MM.1S (cell line): Measurements from ENCODE around the gene FOXP1.

Experiments
- DNase-seq: peaks from one replicate; pipeline ENCODE4 v3.0.0-alpha.2; 2015
- H2AFZ ChIP-seq: fragments of 300-600 bp; sonication (generic); 2 replicates; pipeline ENCODE4 v1.6.0; 2016; ENCODE audit warnings: antibody characterized with exemption, low read length
- H3F3A ChIP-seq: fragments of 300-600 bp; sonication (generic); 2 replicates; pipeline ENCODE4 v1.6.1; 2016; ENCODE audit warnings: mild to moderate bottlenecking, antibody characterized with exemption, low read length, moderate library complexity, mixed read lengths; ENCODE audit not compliant: insufficient read depth
- H3K27ac ChIP-seq: fragments of 300-600 bp; sonication (generic); 2 replicates; pipeline ENCODE4 v1.5.1; 2016; ENCODE audit warnings: mild to moderate bottlenecking, low read length
- H3K27me3 ChIP-seq: fragments of 300-600 bp; sonication (generic); replicated peaks from 2 replicates; pipeline ENCODE4 v1.6.0; 2016; ENCODE audit warnings: low read length; ENCODE audit not compliant: insufficient read depth
- H3K36me3 ChIP-seq: fragments of 300-600 bp; sonication (generic); replicated peaks from 2 replicates; pipeline ENCODE4 v1.6.1; 2016; ENCODE audit warnings: mild to moderate bottlenecking, low read length, mixed read lengths; ENCODE audit not compliant: insufficient read depth
- H3K4me1 ChIP-seq: fragments of 300-600 bp; sonication (generic); 2 replicates; pipeline ENCODE4 v1.6.1; 2016; ENCODE audit warnings: low read length, mixed read lengths
- H3K4me2 ChIP-seq: fragments of 300-600 bp; sonication (generic); 2 replicates; pipeline ENCODE4 v1.6.0; 2016; ENCODE audit warnings: low read depth, low read length
- H3K4me3 ChIP-seq: fragments of 300-600 bp; sonication (generic); 2 replicates; pipeline ENCODE4 v1.5.1; 2016; ENCODE audit warnings: low read length, mixed read lengths
- H3K79me2 ChIP-seq: fragments of 300-600 bp; sonication (generic); 2 replicates; pipeline ENCODE4 v1.6.1; 2016; ENCODE audit warnings: mixed run types, low read length, mixed read lengths
- H3K9ac ChIP-seq: fragments of 300-600 bp; sonication (generic); 2 replicates; pipeline ENCODE4 v1.6.1; 2016; ENCODE audit warnings: low read length, mixed read lengths
- H3K9me2 ChIP-seq: fragments of 300-600 bp; sonication (generic); replicated peaks from 2 replicates; pipeline ENCODE4 v1.6.1; 2016; ENCODE audit warnings: mild to moderate bottlenecking, low read length, mixed read lengths; ENCODE audit not compliant: insufficient read depth
- H3K9me3 ChIP-seq: fragments of 300-600 bp; sonication (generic); replicated peaks from 2 replicates; pipeline ENCODE4 v1.6.1; 2016; ENCODE audit warnings: mild to moderate bottlenecking, low read length, mixed read lengths; ENCODE audit not compliant: insufficient read depth
- H4K20me1 ChIP-seq: fragments of 300-600 bp; sonication (generic); 2 replicates; pipeline ENCODE4 v1.6.1; 2016; ENCODE audit warnings: mild to moderate bottlenecking, low read length, moderate library complexity, mixed read lengths; ENCODE audit not compliant: insufficient read depth
- EZH2 ChIP-seq: fragments of 300-600 bp; sonication (generic); optimal IDR thresholded peaks from 2 replicates; pipeline ENCODE3; 2017; ENCODE audit warnings: low read depth, mild to moderate bottlenecking, antibody characterized with exemption, low read length, mixed read lengths
- EZH2phosphoT487 ChIP-seq: fragments of 300-600 bp; sonication (generic); IDR thresholded peaks from 2 replicates; pipeline ENCODE4 v1.6.1; 2018; ENCODE audit warnings: antibody characterized with exemption, low read length
- TF ChIP-seq, protein P1 (sequence below): fragments of 300-600 bp; sonication (generic); IDR thresholded peaks from 2 replicates; pipeline ENCODE4 v1.5.1; 2016; ENCODE audit warnings: antibody characterized with exemption, low read length, mixed read lengths

The FOXP1 gene

DNA sequence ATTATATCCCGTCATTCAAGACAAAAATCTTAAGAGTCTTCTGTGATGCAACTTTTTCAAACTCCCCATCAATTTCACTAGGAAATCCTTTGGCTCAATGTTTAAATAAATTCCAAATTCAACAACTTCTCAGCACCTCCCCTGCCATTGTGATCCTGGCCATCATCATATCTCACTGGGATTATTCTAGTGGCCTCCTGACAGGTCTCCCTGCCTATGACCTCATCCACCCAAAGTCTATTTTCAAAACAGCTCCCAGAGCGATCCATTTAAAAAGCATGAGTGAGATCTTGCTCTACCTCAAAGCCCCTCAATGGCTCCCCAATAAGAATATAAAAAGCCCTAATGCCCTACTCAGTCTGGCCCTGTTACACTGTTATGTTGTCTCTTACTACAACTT, 293.2 kb downstream of the FOXP1 start:
- Histone ChIP-seq H3K27me3 (no peaks in the 10 kb centered on the region), H3F3A (no peaks in the 10 kb centered on the region), H3K4me3 (no peak overlapping the region), H2AFZ (no peak overlapping the region), H4K20me1 (no peaks in the 10 kb centered on the region), H3K27ac (no peak overlapping the region), H3K36me3 (no peaks in the 10 kb centered on the region), H3K4me1 (no peaks in the 10 kb centered on the region), H3K4me2 (no peak overlapping the region), H3K9me3 (no peaks in the 10 kb centered on the region), H3K9me2 (no peaks in the 10 kb centered on the region), H3K79me2 (no peaks in the 10 kb centered on the region), H3K9ac (no peak overlapping the region)
- TF ChIP-seq EZH2 (no peak), EZH2phosphoT487 (no peak)
- TF ChIP-seq, protein P1, sequence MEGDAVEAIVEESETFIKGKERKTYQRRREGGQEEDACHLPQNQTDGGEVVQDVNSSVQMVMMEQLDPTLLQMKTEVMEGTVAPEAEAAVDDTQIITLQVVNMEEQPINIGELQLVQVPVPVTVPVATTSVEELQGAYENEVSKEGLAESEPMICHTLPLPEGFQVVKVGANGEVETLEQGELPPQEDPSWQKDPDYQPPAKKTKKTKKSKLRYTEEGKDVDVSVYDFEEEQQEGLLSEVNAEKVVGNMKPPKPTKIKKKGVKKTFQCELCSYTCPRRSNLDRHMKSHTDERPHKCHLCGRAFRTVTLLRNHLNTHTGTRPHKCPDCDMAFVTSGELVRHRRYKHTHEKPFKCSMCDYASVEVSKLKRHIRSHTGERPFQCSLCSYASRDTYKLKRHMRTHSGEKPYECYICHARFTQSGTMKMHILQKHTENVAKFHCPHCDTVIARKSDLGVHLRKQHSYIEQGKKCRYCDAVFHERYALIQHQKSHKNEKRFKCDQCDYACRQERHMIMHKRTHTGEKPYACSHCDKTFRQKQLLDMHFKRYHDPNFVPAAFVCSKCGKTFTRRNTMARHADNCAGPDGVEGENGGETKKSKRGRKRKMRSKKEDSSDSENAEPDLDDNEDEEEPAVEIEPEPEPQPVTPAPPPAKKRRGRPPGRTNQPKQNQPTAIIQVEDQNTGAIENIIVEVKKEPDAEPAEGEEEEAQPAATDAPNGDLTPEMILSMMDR: no peak
- DNase-seq: no peak

DNA sequence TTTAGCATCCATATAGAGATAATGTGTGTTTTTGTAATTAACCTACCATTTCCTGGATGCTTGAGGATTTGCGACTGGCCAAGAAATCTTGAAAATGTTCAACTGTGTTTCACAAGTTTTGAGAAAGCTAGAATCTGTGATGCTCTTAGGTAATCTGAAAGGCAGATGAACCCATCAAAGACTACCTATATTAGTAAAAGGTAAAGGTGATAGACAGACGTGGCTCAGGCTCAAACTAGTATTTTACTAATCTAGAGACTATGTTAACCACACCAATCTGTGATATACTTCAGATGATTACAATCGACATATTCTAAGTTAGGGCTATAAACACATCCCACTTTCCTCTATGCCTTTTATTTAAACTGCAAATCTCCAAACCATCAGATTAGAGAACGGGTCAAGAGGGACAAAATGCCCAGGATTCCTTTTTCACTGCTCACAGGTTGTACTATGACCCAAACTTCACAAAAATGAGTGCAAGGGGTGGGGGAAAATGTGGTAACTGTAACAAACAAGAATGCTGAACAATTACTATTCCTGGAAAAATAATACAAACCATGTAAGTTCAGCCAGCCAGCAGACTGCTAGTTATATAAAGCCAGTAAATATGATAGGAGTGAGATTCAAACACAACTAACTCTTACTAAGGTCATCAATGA, 295.1 kb downstream of the FOXP1 start:
- Histone ChIP-seq H3K9me2 (no peaks in the 10 kb centered on the region), H3K9me3 (no peaks in the 10 kb centered on the region)

DNA sequence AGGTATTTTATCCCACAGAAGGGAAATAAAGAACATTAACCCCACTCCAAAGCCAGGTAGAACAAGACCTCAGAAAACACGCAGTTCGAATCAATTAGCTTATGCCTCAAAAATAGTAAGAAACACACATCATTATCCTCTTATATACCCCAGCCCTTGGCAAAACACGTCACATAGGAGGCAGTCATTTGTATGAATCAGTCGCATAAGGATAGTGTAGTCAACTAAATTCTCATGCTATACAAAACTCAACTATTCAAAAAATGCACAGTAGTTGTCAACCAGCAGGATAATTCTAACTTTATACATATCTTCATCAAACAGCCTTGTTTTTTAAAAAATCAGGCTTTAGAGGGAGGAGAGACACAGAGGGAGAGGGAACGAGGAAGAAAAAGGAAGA, 298.4 kb downstream of the FOXP1 start:
- Histone ChIP-seq H3K36me3 (no peaks in the 10 kb centered on the region), H3K9me2 (no peaks in the 10 kb centered on the region), H4K20me1 (no peaks in the 10 kb centered on the region), H3K4me3 (no peak overlapping the region), H3K79me2 (no peaks in the 10 kb centered on the region), H3K27me3 (no peaks in the 10 kb centered on the region), H3K9ac (no peak overlapping the region), H3K27ac (no peak overlapping the region), H3K4me2 (no peak overlapping the region), H3F3A (no peaks in the 10 kb centered on the region), H2AFZ (no peak overlapping the region), H3K4me1 (no peaks in the 10 kb centered on the region), H3K9me3 (no peaks in the 10 kb centered on the region)
- DNase-seq: no peak
- TF ChIP-seq, protein P1: no peak
- no peak for TF ChIP-seq EZH2
- no peak for TF ChIP-seq EZH2phosphoT487

More for the DNA sequence above, 295.1 kb downstream of the FOXP1 start:
- H3K4me2 ChIP-seq: no peak overlapping the region
- no peaks in the 10 kb centered on the region for H3K27me3 ChIP-seq
- TF ChIP-seq EZH2phosphoT487: no peak
- TF ChIP-seq, protein P1: no peak
- TF ChIP-seq EZH2: no peak
- H3K36me3 ChIP-seq: no peaks in the 10 kb centered on the region
- no peaks in the 10 kb centered on the region for H3K4me1 ChIP-seq
- no peak overlapping the region for H3K4me3 ChIP-seq
- H3K27ac ChIP-seq: no peak overlapping the region
- H3F3A ChIP-seq: no peaks in the 10 kb centered on the region
- no peaks in the 10 kb centered on the region for H3K79me2 ChIP-seq
- DNase-seq: no peak
- H4K20me1 ChIP-seq: no peaks in the 10 kb centered on the region
- no peak overlapping the region for H3K9ac ChIP-seq
- H2AFZ ChIP-seq: no peak overlapping the region
